ENCODE data around the gene TBC1D1. TPM values are rescaled to one million over a fixed set of nuclear protein-coding genes. Genes with fewer than 3 reads are reported as not detected.

TBC1D1 gene
- polyA plus RNA-seq, 3 donors, result 23.3 to 70.0 (median 31.5) TPM

- Mint-ChIP-seq H3K36me3 (peaks cover 41 to 58% of the 10 kb centered on the region in 2 donors), H3K27ac (no peak overlapping the region), H3K27me3 (ENCODE audit: low read depth in 3 of 3) (no peaks in the 10 kb centered on the region), H3K9me3 (no peaks in the 10 kb centered on the region), H3K4me1 (peaks cover 38% of the 10 kb centered on the region), H3K4me3 (no peak overlapping the region)
- Histone ChIP-seq H3K4me1 (ENCODE audit: control insufficient read depth in 1 of 2, insufficient read depth in 2 of 2, low read length in 2 of 2) (peaks cover 22 to 30% of the 10 kb centered on the region in 2 donors), H3K27me3 (ENCODE audit: control insufficient read depth in 2 of 2, insufficient read depth in 2 of 2, low read length in 2 of 2) (no peaks in the 10 kb centered on the region), H2AFZ (ENCODE audit: insufficient read depth, low read depth, low read length, poor library complexity, severe bottlenecking) (no peak overlapping the region), H4K20me1 (ENCODE audit: insufficient read depth, low read length) (no peaks in the 10 kb centered on the region), H3K27ac (ENCODE audit: low read depth in 1 of 2, low read length in 2 of 2) (no peak overlapping the region), H3K4me3 (replicated peaks in 1 of 3; ENCODE audit: low read depth in 2 of 3, low read length in 3 of 3) (no peak overlapping the region), H3K9me3 (replicated peaks in 1 of 2; ENCODE audit: control insufficient read depth in 1 of 2, insufficient read depth in 1 of 2, low read length in 2 of 2) (no peaks in the 10 kb centered on the region), H3K79me2 (ENCODE audit: insufficient read depth, low read length) (peaks cover 19% of the 10 kb centered on the region), H3K4me2 (replicated peaks; ENCODE audit: extremely low read depth, low read length, poor library complexity, severe bottlenecking) (no peak overlapping the region), H3K36me3 (replicated peaks in 1 of 2; ENCODE audit: control insufficient read depth in 1 of 2, insufficient read depth in 2 of 2, low read length in 2 of 2) (peaks cover 34 to 55% of the 10 kb centered on the region in 2 donors), H3K9ac (ENCODE audit: insufficient read depth, low read length, poor library complexity, severe bottlenecking) (no peak overlapping the region)
- no peak for DNase-seq
- TF ChIP-seq CTCF (IDR thresholded peaks at IDR 0.05), result no peak
- intact Hi-C loops (cut with micrococcal nuclease), result loop anchor here (10.0 kb wide), 2 partner anchors 249 to 609 kb away; no protein-coding TSS in a partner anchor
- no CpG with 5 or more reads among the region's 5 CpGs for WGBS (ENCODE audit: insufficient coverage)
Measured at GRCh38 chr4:38065900-38066299, 175.0 kb downstream of the TBC1D1 start.

GRCh38 chr4:38067499-38067898 is 176.6 kb downstream of the TBC1D1 start:
- H3K79me2 ChIP-seq (ENCODE audit: insufficient read depth, low read length), result peaks cover 33% of the 10 kb centered on the region
- peaks cover 48% of the 10 kb centered on the region for H3K4me1 Mint-ChIP-seq
- H3K4me1 ChIP-seq (ENCODE audit: control insufficient read depth in 1 of 2, insufficient read depth in 2 of 2, low read length in 2 of 2), result peaks cover 37 to 46% of the 10 kb centered on the region in 2 donors
- H3K27ac Mint-ChIP-seq, result peak overlapping the region; percentile 43 to 86 (median 73)
- H3K4me3 ChIP-seq (replicated peaks in 1 of 3; ENCODE audit: low read depth in 2 of 3, low read length in 3 of 3), result no peak overlapping the region
- H3K36me3 ChIP-seq (replicated peaks in 1 of 2; ENCODE audit: control insufficient read depth in 1 of 2, insufficient read depth in 2 of 2, low read length in 2 of 2), result peaks cover 31 to 52% of the 10 kb centered on the region in 2 donors
- peak overlapping the region in 1 of 2 donors; percentile 1 for H3K4me3 Mint-ChIP-seq
- H3K9ac ChIP-seq (ENCODE audit: insufficient read depth, low read length, poor library complexity, severe bottlenecking), result no peak overlapping the region
- H3K9me3 ChIP-seq (replicated peaks in 1 of 2; ENCODE audit: control insufficient read depth in 1 of 2, insufficient read depth in 1 of 2, low read length in 2 of 2), result no peaks in the 10 kb centered on the region
- no peak for DNase-seq
- H3K36me3 Mint-ChIP-seq, result peaks cover 40 to 62% of the 10 kb centered on the region in 2 donors
- H3K27ac ChIP-seq (ENCODE audit: low read depth in 1 of 2, low read length in 2 of 2), result peak overlapping the region; percentile 32 to 54
- H3K27me3 ChIP-seq (ENCODE audit: control insufficient read depth in 2 of 2, insufficient read depth in 2 of 2, low read length in 2 of 2), result no peaks in the 10 kb centered on the region
- H2AFZ ChIP-seq (ENCODE audit: insufficient read depth, low read depth, low read length, poor library complexity, severe bottlenecking), result no peak overlapping the region
- peak overlapping the region; percentile 5 for H3K4me2 ChIP-seq (replicated peaks; ENCODE audit: extremely low read depth, low read length, poor library complexity, severe bottlenecking)
- no peaks in the 10 kb centered on the region for H3K9me3 Mint-ChIP-seq
- intact Hi-C loops (cut with micrococcal nuclease), result loop anchor here (10.0 kb wide), 2 partner anchors 247 to 607 kb away; no protein-coding TSS in a partner anchor
- no peaks in the 10 kb centered on the region for H3K27me3 Mint-ChIP-seq (ENCODE audit: low read depth in 3 of 3)
- 27% methylated on average over 5 of the region's 7 CpGs for WGBS (ENCODE audit: insufficient coverage)
- H4K20me1 ChIP-seq (ENCODE audit: insufficient read depth, low read length), result no peaks in the 10 kb centered on the region
- no peak for TF ChIP-seq CTCF (IDR thresholded peaks at IDR 0.05)

Data from CD14-positive monocyte (primary cell).